GM18505 (cell line): ENCODE results near the gene USP12.

Source experiments
- ATAC-seq: cut with Tn5 transposase; IDR thresholded peaks from one replicate; pipeline ENCODE4 v1.9.1; 2021; ENCODE audit not compliant: unreplicated experiment
- POLR2A ChIP-seq: IDR thresholded peaks from 4 replicates; pipeline ENCODE4 v1.6.1; 2011; ENCODE audit warnings: borderline replicate concordance; ENCODE audit not compliant: insufficient read depth, insufficient read length; ENCODE audit errors: extremely low read depth

Gene USP12

DNA sequence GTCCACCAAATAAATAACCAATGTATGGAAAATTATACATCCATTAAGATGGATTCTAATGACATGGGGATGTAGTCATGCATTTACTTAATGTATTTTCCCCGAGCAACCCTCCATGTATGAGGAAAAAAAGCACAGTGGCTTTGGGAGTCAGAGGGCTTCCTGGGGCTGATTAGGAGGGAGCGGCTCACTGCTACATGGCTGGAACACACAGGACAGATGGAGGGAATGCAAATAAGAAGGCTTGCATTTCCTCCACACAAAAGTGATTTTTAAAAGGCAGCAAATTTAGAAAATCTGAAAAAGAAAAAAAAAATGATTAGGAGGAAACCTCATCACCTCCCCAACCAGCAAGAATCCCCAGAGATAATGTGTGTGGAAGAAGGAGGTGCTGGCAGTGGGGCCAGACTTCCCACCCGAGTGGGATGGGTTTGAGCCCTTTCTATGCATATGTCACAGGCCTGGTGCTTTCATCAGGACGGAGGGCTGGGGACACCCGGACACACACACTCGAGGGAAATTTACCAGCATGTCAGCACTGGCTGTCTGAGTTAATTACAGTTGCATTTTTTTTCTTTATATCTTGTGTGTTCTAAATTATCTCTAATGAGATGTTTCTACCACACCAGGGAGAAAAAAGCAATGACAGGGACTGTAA is 118.9 kb downstream of the USP12 start:
- no peak for ATAC-seq
- TF ChIP-seq POLR2A = no peak

DNA sequence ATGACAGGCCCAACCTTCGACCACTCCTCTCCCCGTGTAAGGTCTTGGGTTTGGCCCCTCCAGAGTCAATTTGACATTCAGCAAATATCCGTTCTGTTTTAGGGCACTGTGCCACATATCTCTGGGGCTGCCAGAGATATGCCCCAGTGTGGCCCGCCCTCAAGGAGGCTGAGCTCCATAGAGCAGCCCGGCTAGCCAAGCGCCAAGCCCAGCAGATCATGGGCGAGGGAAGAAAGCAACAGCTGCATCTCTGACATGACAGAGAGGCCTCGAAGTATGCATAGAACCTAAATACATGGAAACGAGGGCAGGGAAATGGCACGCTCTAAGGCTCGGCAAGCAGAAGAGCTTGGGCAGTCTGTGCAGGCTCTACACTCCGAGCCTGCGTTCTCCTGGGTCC is 124.5 kb downstream of the USP12 start:
- TF ChIP-seq POLR2A = no peak
- no peak for ATAC-seq

DNA sequence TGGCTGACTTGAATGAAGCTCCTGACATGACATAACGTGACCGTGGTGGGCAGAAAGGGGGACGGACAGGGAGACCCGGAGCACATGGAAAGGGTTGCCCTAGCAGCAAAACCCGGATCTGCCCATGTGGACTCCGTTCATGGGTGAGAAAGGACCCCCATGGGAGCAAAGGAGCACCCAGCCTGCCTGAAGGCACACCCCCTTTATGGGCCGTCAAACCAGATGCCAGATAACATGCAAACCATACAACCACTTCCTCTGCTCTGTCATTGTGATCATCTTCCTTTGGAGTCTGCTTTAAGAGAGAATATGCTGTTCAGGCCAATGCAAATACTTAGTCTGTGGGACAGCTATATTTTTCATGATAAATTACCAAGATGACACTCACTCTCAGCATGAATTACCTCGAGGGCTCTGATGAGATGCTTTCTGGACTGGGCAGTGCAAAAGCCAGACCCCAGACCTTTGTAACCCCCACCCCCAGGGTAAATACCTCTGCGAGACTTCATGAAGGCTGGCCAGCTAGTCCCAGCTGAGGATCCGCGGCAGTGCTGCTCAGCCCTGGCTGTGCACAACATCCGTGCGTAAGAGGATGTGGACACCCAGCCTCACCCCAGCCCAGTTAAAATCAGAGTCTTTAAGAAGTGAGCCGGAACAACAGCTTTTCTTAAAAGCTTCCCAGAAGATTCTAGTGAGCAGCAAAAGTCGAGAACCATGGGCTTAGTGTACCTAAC is 126.6 kb downstream of the USP12 start:
- peak; percentile 20 for TF ChIP-seq POLR2A
- peak; percentile 62 for ATAC-seq

GRCh38 chr13:27043013-27043412 is 128.6 kb downstream of the USP12 start:
- ATAC-seq = no peak
- no peak for TF ChIP-seq POLR2A

GRCh38 chr13:27041341-27041740 is 130.3 kb downstream of the USP12 start:
- TF ChIP-seq POLR2A = no peak
- no peak for ATAC-seq

DNA sequence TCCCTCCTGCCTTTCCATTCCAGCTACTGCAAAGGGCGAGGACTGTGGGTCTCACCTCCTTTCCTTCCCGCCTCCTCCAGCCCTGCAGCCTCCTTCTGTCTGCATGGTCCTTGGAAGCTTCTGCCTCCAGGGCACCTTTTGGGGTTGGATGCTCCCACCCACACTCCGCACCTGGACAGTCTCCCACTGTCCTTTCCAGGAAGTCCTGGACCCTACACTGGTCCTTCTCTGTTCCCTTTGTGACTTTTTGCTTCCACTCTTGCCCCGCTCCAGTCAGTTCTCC is 130.8 kb downstream of the USP12 start:
- ATAC-seq = no peak
- no peak for TF ChIP-seq POLR2A

- no peak for ATAC-seq
These were observed 132.4 kb downstream of the USP12 start for GRCh38 chr13:27039171-27039701.

DNA sequence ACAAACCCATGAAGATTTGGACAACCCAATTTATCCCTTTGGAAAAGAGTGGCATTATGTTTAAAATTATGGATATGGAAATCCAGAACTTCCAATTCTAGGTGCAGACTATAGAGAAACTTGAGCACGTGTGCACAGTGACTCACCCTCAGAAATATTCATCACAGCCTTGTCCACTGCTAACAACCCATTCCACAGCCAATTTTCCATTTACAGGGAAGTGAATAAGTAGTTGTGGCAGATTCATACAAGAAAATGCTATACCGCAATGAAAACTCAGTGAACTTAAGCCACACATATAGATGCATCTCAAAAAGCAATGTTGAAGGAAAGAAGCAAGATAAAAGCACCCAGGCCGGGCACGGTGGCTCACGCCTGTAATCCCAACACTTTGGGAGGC is 133.3 kb downstream of the USP12 start:
- no peak for ATAC-seq
- TF ChIP-seq POLR2A = no peak

More at GRCh38 chr13:27039171-27039701, 132.4 kb downstream of the USP12 start:
- TF ChIP-seq POLR2A = no peak

- no peak for ATAC-seq
- no peak for TF ChIP-seq POLR2A
These were observed 134.0 kb downstream of the USP12 start for GRCh38 chr13:27037571-27037970.

- TF ChIP-seq POLR2A = no peak
- ATAC-seq = no peak
These were observed 134.4 kb downstream of the USP12 start for GRCh38 chr13:27037171-27037570.

DNA sequence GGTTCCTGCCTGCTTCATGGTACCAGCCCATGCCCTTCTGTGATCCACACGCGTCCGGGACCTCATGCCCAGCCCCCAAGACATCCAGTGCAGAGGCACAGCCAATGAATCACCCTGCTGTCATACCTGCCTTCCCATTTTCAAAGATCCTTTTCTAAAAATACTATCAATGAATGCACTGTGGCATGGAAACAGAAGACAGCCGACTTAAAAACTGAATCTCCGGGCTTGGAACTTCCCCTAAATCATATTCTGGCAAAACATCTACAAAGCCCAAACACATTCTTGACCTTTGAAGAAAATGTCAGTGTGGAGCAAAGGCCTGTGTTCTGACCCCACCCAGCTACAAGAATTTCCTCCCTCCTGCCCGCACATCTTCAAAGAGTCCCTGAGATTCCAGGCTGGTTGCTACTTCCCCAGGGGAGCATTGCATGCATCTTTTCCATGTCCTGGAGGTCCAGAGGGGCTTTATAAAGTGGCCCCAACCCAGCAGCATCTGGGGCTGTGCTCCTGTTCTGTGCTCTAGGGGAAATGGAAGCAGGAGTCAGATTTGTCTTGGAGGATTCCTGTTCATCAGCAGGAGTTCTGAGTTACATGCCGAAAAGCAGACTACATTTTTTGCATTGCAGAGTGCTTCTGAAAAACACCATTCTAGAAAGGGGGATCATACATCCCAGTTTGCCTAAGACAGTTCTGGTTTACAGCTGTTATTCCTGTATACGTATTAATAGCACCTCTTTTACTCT is 135.2 kb downstream of the USP12 start:
- ATAC-seq = no peak
- no peak for TF ChIP-seq POLR2A

- ATAC-seq = no peak
These were observed 135.7 kb downstream of the USP12 start for GRCh38 chr13:27035892-27036235.

GRCh38 chr13:27034678-27035111 is 136.9 kb downstream of the USP12 start:
- no peak for ATAC-seq

More at GRCh38 chr13:27035892-27036235, 135.7 kb downstream of the USP12 start:
- no peak for TF ChIP-seq POLR2A

More at GRCh38 chr13:27034678-27035111, 136.9 kb downstream of the USP12 start:
- TF ChIP-seq POLR2A = no peak
